GM23338 (cell line): ENCODE results near the gene PRRG3. TPM values are rescaled to one million over a fixed set of nuclear protein-coding genes. Genes with fewer than 3 reads are reported as not detected.

Experiments
- ATAC-seq: fragments of 200-7000 bp; cut with Tn5 transposase; 3 replicates; pipeline ENCODE4 v1.9.1; 2020
- DNase-seq: peaks from one replicate; pipeline ENCODE4 v3.0.0-alpha.2; 2015; ENCODE audit warnings: low spot score
- H2AFZ ChIP-seq: fragments of 200-600 bp; sonication (generic); 2 replicates; pipeline ENCODE4 v1.8.0; 2016; ENCODE audit warnings: antibody characterized with exemption, mild to moderate bottlenecking, moderate library complexity
- H3F3A ChIP-seq: fragments of 200-600 bp; sonication (generic); replicated peaks from 2 replicates; pipeline ENCODE4 v1.8.0; 2017; ENCODE audit warnings: antibody characterized with exemption, mixed run types, low read depth
- H3K27ac ChIP-seq: fragments of 200-600 bp; sonication (generic); 2 replicates; pipeline ENCODE4 v1.6.1; 2016; ENCODE audit warnings: low read depth
- H3K27me3 ChIP-seq: fragments of 200-600 bp; sonication (generic); 2 replicates; pipeline ENCODE4 v1.8.0; 2016; ENCODE audit warnings: mild to moderate bottlenecking, mixed run types, moderate library complexity; ENCODE audit not compliant: insufficient read depth
- H3K36me3 ChIP-seq: fragments of 200-600 bp; sonication (generic); 2 replicates; pipeline ENCODE4 v1.8.0; 2016; ENCODE audit warnings: mild to moderate bottlenecking; ENCODE audit not compliant: insufficient read depth
- H3K4me1 ChIP-seq: fragments of 200-600 bp; sonication (generic); 2 replicates; pipeline ENCODE4 v1.8.0; 2016; ENCODE audit warnings: mild to moderate bottlenecking, moderate library complexity; ENCODE audit not compliant: insufficient read depth
- H3K4me2 ChIP-seq: fragments of 200-600 bp; sonication (generic); 2 replicates; pipeline ENCODE4 v1.7.1; 2017; ENCODE audit warnings: mixed run types
- H3K4me3 ChIP-seq: fragments of 200-600 bp; sonication (generic); 2 replicates; pipeline ENCODE4 v1.6.1; 2016; ENCODE audit warnings: mixed run types
- H3K79me2 ChIP-seq: fragments of 200-600 bp; sonication (generic); replicated peaks from 2 replicates; pipeline ENCODE4 v1.8.0; 2017; ENCODE audit warnings: mild to moderate bottlenecking; ENCODE audit not compliant: insufficient read depth
- H3K9me2 ChIP-seq: fragments of 200-600 bp; sonication (generic); 2 replicates; pipeline ENCODE4 v1.8.0; 2017; ENCODE audit not compliant: insufficient read depth
- H4K20me1 ChIP-seq: fragments of 200-600 bp; sonication (generic); replicated peaks from 2 replicates; pipeline ENCODE4 v1.8.0; 2017; ENCODE audit warnings: mild to moderate bottlenecking; ENCODE audit not compliant: insufficient read depth
- H3K27ac Mint-ChIP-seq: 2 replicates; pipeline ENCODE4 v1.8.0; 2020; ENCODE audit warnings: inconsistent platforms, mild to moderate bottlenecking, moderate library complexity, mixed read lengths
- H3K27me3 Mint-ChIP-seq: 3 replicates; pipeline ENCODE4 v1.8.0; 2022; ENCODE audit warnings: low read depth, mild to moderate bottlenecking, moderate library complexity, mixed read lengths, inconsistent platforms; ENCODE audit not compliant: insufficient read depth, poor library complexity
- H3K36me3 Mint-ChIP-seq: 3 replicates; pipeline ENCODE4 v1.8.0; 2021; ENCODE audit warnings: low read depth, mild to moderate bottlenecking, inconsistent platforms, moderate library complexity, mixed read lengths
- H3K4me1 Mint-ChIP-seq: 3 replicates; pipeline ENCODE4 v1.8.0; 2020; ENCODE audit warnings: mild to moderate bottlenecking, inconsistent platforms, mixed read lengths
- H3K4me3 Mint-ChIP-seq: 3 replicates; pipeline ENCODE4 v1.8.0; 2021; ENCODE audit warnings: moderate library complexity, mild to moderate bottlenecking, inconsistent platforms, mixed read lengths
- H3K9me3 Mint-ChIP-seq: 3 replicates; pipeline ENCODE4 v1.8.0; 2020; ENCODE audit warnings: moderate library complexity, mild to moderate bottlenecking, inconsistent platforms, mixed read lengths
- CREB1 ChIP-seq: fragments of 250-450 bp; sonication (Bioruptor Pico); IDR thresholded peaks from 2 replicates; pipeline ENCODE4 v1.5.0; 2020; ENCODE audit warnings: low read depth, mild to moderate bottlenecking, moderate library complexity
- CTCF ChIP-seq, 2 experiments: fragments of 200-600 bp in 1 of 2; sonication (generic) in 1 of 2; conservative IDR thresholded peaks; 2 replicates each; pipeline versions ENCODE4 v1.5.1 to v1.6.1; 2016 to 2017; ENCODE audit warnings: antibody characterized with exemption in 2 of 2, low read depth in 2 of 2, mild to moderate bottlenecking in 2 of 2, moderate library complexity in 1 of 2
- ETS1 ChIP-seq: IDR thresholded peaks from 2 replicates; pipeline ENCODE4 v1.6.1; 2016; ENCODE audit warnings: antibody characterized with exemption
- EZH2 ChIP-seq: fragments of 200-600 bp; sonication (generic); IDR thresholded peaks from one replicate; pipeline ENCODE4 v1.8.0; 2017; ENCODE audit warnings: antibody characterized with exemption, mild to moderate bottlenecking, low read depth; ENCODE audit not compliant: unreplicated experiment
- EZH2phosphoT487 ChIP-seq: fragments of 200-600 bp; sonication (generic); IDR thresholded peaks from one replicate; pipeline ENCODE4 v1.8.1; 2018; ENCODE audit warnings: antibody characterized with exemption; ENCODE audit not compliant: unreplicated experiment
- JUNB ChIP-seq: IDR thresholded peaks from one replicate; pipeline ENCODE4 v1.6.1; 2016; ENCODE audit warnings: antibody characterized with exemption; ENCODE audit not compliant: unreplicated experiment
- NANOG ChIP-seq: IDR thresholded peaks from 2 replicates; pipeline ENCODE4 v1.6.1; 2016; ENCODE audit warnings: antibody characterized with exemption, borderline replicate concordance
- POLR2AphosphoS5 ChIP-seq: IDR thresholded peaks from 2 replicates; pipeline ENCODE4 v1.6.1; 2016; ENCODE audit warnings: antibody characterized with exemption, low read depth
- STAT1 ChIP-seq: IDR thresholded peaks from one replicate; pipeline ENCODE4 v1.6.1; 2016; ENCODE audit warnings: antibody characterized with exemption; ENCODE audit not compliant: unreplicated experiment
- ZNF114 ChIP-seq: fragments of 250-450 bp; sonication (Bioruptor Pico); IDR thresholded peaks from 2 replicates; pipeline ENCODE4 v1.5.0; 2020; ENCODE audit warnings: mild to moderate bottlenecking, moderate library complexity
- ZNF331 ChIP-seq: fragments of 250-450 bp; sonication (Bioruptor Pico); IDR thresholded peaks from 2 replicates; pipeline ENCODE4 v1.5.0; 2020; ENCODE audit warnings: low read depth, mild to moderate bottlenecking, moderate library complexity
- polyA plus RNA-seq: library from polyadenylated mRNA; unstranded; fragments of >200 nt; fragmentation: Nextera tagmentation; extraction: Ambion mirVana; gene quantifications from 2 replicates; pipeline ENCODE4 v1.2.1, GENCODE V29; 2016
- total RNA-seq: library from RNA; depleted of rRNA; stranded (reverse); fragments of >200 nt; shearing (Covaris generic); gene quantifications from 2 replicates; pipeline ENCODE4 v1.2.3, GENCODE V29; 2014
- TF ChIP-seq, protein P1 (sequence below): fragments of 250-450 bp; sonication (Bioruptor Pico); IDR thresholded peaks from 2 replicates; pipeline ENCODE4 v1.5.0; 2020; ENCODE audit warnings: mild to moderate bottlenecking, moderate library complexity
- TF ChIP-seq, protein P2 (sequence below): IDR thresholded peaks from one replicate; pipeline ENCODE4 v1.6.1; 2018; ENCODE audit warnings: antibody characterized with exemption; ENCODE audit not compliant: unreplicated experiment

PRRG3 gene
- total and polyA plus RNA-seq, 2 experiments from 2014 or later: 5.0 to 10.6 TPM

DNA sequence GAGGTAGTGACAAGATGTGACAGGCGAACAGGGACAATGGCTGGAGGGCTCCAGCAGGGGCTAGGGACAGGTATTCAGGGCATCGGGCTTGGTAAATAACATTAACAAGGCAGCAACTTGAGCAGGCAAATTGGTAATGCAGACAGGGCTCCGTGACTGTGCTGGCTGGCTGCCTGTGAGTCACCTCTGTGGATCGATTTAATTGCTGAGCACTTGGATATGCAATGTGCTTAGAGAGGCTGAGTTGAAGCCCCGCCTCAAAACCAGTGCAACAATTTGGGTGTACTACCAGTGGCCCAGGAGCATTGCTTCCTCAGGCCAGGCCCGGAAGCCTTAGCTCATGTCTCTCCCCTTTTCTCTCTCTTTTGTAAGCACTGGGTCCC, 58.8 kb downstream of the PRRG3 start:
- Histone ChIP-seq H2AFZ (no peak overlapping the region), H3K36me3 (no peaks in the 10 kb centered on the region), H3K4me3 (no peak overlapping the region), H4K20me1 (no peaks in the 10 kb centered on the region), H3K27me3 (no peaks in the 10 kb centered on the region), H3K27ac (no peak overlapping the region), H3K9me2 (no peaks in the 10 kb centered on the region), H3K79me2 (no peaks in the 10 kb centered on the region), H3K4me2 (no peak overlapping the region), H3F3A (no peaks in the 10 kb centered on the region), H3K4me1 (peaks cover under 1% of the 10 kb centered on the region; the same call in 1 of the 2 replicates)
- peaks cover 5% of the 10 kb centered on the region for H3K27me3 Mint-ChIP-seq
- no peak overlapping the region for H3K27ac Mint-ChIP-seq
- DNase-seq (no peak), ATAC-seq (no peak; the same call in 2 of the 3 replicates)
- peaks cover 10% of the 10 kb centered on the region; the same call in 2 of the 3 replicates for H3K4me1 Mint-ChIP-seq
- TF ChIP-seq ETS1: no peak
- no peak for TF ChIP-seq ZNF331 (CRISPR knock-in tag)
- TF ChIP-seq EZH2phosphoT487: no peak
- no peak for TF ChIP-seq NANOG
- no peak for TF ChIP-seq ZNF114 (CRISPR knock-in tag)
- TF ChIP-seq, protein P1, sequence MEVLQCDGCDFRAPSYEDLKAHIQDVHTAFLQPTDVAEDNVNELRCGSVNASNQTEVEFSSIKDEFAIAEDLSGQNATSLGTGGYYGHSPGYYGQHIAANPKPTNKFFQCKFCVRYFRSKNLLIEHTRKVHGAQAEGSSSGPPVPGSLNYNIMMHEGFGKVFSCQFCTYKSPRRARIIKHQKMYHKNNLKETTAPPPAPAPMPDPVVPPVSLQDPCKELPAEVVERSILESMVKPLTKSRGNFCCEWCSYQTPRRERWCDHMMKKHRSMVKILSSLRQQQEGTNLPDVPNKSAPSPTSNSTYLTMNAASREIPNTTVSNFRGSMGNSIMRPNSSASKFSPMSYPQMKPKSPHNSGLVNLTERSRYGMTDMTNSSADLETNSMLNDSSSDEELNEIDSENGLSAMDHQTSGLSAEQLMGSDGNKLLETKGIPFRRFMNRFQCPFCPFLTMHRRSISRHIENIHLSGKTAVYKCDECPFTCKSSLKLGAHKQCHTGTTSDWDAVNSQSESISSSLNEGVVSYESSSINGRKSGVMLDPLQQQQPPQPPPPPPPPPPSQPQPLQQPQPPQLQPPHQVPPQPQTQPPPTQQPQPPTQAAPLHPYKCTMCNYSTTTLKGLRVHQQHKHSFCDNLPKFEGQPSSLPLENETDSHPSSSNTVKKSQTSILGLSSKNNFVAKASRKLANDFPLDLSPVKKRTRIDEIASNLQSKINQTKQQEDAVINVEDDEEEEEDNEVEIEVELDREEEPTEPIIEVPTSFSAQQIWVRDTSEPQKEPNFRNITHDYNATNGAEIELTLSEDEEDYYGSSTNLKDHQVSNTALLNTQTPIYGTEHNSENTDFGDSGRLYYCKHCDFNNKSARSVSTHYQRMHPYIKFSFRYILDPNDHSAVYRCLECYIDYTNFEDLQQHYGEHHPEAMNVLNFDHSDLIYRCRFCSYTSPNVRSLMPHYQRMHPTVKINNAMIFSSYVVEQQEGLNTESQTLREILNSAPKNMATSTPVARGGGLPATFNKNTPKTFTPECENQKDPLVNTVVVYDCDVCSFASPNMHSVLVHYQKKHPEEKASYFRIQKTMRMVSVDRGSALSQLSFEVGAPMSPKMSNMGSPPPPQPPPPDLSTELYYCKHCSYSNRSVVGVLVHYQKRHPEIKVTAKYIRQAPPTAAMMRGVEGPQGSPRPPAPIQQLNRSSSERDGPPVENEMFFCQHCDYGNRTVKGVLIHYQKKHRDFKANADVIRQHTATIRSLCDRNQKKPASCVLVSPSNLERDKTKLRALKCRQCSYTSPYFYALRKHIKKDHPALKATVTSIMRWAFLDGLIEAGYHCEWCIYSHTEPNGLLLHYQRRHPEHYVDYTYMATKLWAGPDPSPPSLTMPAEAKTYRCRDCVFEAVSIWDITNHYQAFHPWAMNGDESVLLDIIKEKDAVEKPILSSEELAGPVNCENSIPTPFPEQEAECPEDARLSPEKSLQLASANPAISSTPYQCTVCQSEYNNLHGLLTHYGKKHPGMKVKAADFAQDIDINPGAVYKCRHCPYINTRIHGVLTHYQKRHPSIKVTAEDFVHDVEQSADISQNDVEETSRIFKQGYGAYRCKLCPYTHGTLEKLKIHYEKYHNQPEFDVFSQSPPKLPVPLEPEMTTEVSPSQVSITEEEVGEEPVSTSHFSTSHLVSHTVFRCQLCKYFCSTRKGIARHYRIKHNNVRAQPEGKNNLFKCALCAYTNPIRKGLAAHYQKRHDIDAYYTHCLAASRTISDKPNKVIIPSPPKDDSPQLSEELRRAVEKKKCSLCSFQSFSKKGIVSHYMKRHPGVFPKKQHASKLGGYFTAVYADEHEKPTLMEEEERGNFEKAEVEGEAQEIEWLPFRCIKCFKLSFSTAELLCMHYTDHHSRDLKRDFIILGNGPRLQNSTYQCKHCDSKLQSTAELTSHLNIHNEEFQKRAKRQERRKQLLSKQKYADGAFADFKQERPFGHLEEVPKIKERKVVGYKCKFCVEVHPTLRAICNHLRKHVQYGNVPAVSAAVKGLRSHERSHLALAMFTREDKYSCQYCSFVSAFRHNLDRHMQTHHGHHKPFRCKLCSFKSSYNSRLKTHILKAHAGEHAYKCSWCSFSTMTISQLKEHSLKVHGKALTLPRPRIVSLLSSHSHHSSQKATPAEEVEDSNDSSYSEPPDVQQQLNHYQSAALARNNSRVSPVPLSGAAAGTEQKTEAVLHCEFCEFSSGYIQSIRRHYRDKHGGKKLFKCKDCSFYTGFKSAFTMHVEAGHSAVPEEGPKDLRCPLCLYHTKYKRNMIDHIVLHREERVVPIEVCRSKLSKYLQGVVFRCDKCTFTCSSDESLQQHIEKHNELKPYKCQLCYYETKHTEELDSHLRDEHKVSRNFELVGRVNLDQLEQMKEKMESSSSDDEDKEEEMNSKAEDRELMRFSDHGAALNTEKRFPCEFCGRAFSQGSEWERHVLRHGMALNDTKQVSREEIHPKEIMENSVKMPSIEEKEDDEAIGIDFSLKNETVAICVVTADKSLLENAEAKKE: no peak
- no peak for TF ChIP-seq CREB1 (CRISPR knock-in tag)
- TF ChIP-seq, protein P2, sequence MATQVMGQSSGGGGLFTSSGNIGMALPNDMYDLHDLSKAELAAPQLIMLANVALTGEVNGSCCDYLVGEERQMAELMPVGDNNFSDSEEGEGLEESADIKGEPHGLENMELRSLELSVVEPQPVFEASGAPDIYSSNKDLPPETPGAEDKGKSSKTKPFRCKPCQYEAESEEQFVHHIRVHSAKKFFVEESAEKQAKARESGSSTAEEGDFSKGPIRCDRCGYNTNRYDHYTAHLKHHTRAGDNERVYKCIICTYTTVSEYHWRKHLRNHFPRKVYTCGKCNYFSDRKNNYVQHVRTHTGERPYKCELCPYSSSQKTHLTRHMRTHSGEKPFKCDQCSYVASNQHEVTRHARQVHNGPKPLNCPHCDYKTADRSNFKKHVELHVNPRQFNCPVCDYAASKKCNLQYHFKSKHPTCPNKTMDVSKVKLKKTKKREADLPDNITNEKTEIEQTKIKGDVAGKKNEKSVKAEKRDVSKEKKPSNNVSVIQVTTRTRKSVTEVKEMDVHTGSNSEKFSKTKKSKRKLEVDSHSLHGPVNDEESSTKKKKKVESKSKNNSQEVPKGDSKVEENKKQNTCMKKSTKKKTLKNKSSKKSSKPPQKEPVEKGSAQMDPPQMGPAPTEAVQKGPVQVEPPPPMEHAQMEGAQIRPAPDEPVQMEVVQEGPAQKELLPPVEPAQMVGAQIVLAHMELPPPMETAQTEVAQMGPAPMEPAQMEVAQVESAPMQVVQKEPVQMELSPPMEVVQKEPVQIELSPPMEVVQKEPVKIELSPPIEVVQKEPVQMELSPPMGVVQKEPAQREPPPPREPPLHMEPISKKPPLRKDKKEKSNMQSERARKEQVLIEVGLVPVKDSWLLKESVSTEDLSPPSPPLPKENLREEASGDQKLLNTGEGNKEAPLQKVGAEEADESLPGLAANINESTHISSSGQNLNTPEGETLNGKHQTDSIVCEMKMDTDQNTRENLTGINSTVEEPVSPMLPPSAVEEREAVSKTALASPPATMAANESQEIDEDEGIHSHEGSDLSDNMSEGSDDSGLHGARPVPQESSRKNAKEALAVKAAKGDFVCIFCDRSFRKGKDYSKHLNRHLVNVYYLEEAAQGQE: no peak
- no peak for TF ChIP-seq CTCF (conservative IDR thresholded peaks at IDR 0.05; ENCODE audit: low read depth in 2 of 2)
- no peak for TF ChIP-seq JUNB
- no peak for TF ChIP-seq STAT1
- no peak for TF ChIP-seq EZH2
- no peak for TF ChIP-seq POLR2AphosphoS5
- no peaks in the 10 kb centered on the region for H3K36me3 Mint-ChIP-seq
- H3K9me3 Mint-ChIP-seq: no peaks in the 10 kb centered on the region
- H3K4me3 Mint-ChIP-seq: no peak overlapping the region
